Effector memory CD4-positive, alpha-beta T cell (primary cell): Measurements from ENCODE around the gene DVL1.

Source experiments
- DNase-seq, 3 donors: peaks; one replicate each; pipeline ENCODE4 v3.0.0-alpha.2; 2020
- H3K27ac ChIP-seq: 2 replicates; pipeline ENCODE4 v1.7.0; 2013; ENCODE audit warnings: mild to moderate bottlenecking, low read length, moderate library complexity; ENCODE audit not compliant: insufficient read depth, poor library complexity, severe bottlenecking
- H3K27me3 ChIP-seq: replicated peaks from 2 replicates; pipeline ENCODE4 v1.7.0; 2013; ENCODE audit warnings: mild to moderate bottlenecking, low read length; ENCODE audit not compliant: insufficient read depth, control insufficient read depth, poor library complexity, severe bottlenecking
- H3K36me3 ChIP-seq: 2 replicates; pipeline ENCODE4 v1.7.0; 2013; ENCODE audit warnings: mild to moderate bottlenecking, low read length, moderate library complexity; ENCODE audit not compliant: control insufficient read depth, insufficient read depth
- H3K4me1 ChIP-seq: 2 replicates; pipeline ENCODE4 v1.7.0; 2013; ENCODE audit warnings: low read length, mild to moderate bottlenecking; ENCODE audit not compliant: control insufficient read depth, insufficient read depth, poor library complexity, severe bottlenecking
- H3K4me3 ChIP-seq: 2 replicates; pipeline ENCODE4 v1.7.0; 2013; ENCODE audit warnings: low read length, low read depth, mild to moderate bottlenecking; ENCODE audit not compliant: insufficient read depth, poor library complexity, severe bottlenecking
- H3K9me3 ChIP-seq: 2 replicates; pipeline ENCODE4 v1.7.0; 2013; ENCODE audit warnings: mild to moderate bottlenecking, low read length, moderate library complexity; ENCODE audit not compliant: control insufficient read depth

Gene DVL1

GRCh38 chr1:1291023-1291528, 58.1 kb downstream of the DVL1 start:
- no peak for DNase-seq
- no peak overlapping the region for H3K27ac ChIP-seq
- H3K36me3 ChIP-seq, result no peaks in the 10 kb centered on the region
- no peaks in the 10 kb centered on the region for H3K9me3 ChIP-seq
- H3K27me3 ChIP-seq, result no peaks in the 10 kb centered on the region
- H3K4me3 ChIP-seq, result no peak overlapping the region
- H3K4me1 ChIP-seq, result no peaks in the 10 kb centered on the region

GRCh38 chr1:1290238-1290731, 58.9 kb downstream of the DVL1 start:
- no peak overlapping the region for H3K4me3 ChIP-seq
- no peak overlapping the region for H3K27ac ChIP-seq
- H3K4me1 ChIP-seq, result no peaks in the 10 kb centered on the region
- no peaks in the 10 kb centered on the region for H3K27me3 ChIP-seq
- no peaks in the 10 kb centered on the region for H3K36me3 ChIP-seq
- DNase-seq, result peak in 2 of 3 donors; percentile 23 to 52
- no peaks in the 10 kb centered on the region for H3K9me3 ChIP-seq

- no peaks in the 10 kb centered on the region for H3K27me3 ChIP-seq
- no peak overlapping the region for H3K4me3 ChIP-seq
- no peak for DNase-seq
- H3K4me1 ChIP-seq, result no peaks in the 10 kb centered on the region
- H3K9me3 ChIP-seq, result no peaks in the 10 kb centered on the region
- H3K27ac ChIP-seq, result no peak overlapping the region
- H3K36me3 ChIP-seq, result no peaks in the 10 kb centered on the region
Measured at GRCh38 chr1:1287288-1288110, 61.7 kb downstream of the DVL1 start.

GRCh38 chr1:1286313-1287261, 62.6 kb downstream of the DVL1 start:
- no peaks in the 10 kb centered on the region for H3K36me3 ChIP-seq
- no peak overlapping the region for H3K4me3 ChIP-seq
- no peak overlapping the region for H3K27ac ChIP-seq
- no peaks in the 10 kb centered on the region for H3K4me1 ChIP-seq
- H3K9me3 ChIP-seq, result no peaks in the 10 kb centered on the region
- H3K27me3 ChIP-seq, result no peaks in the 10 kb centered on the region
- no peak for DNase-seq

- Histone ChIP-seq H3K27me3 (no peaks in the 10 kb centered on the region), H3K9me3 (no peaks in the 10 kb centered on the region), H3K27ac (no peak overlapping the region), H3K36me3 (no peaks in the 10 kb centered on the region), H3K4me1 (no peaks in the 10 kb centered on the region), H3K4me3 (no peak overlapping the region)
- no peak for DNase-seq
Measured at GRCh38 chr1:1285611-1286311, 63.5 kb downstream of the DVL1 start.
